Measurements from ENCODE around the gene SLC38A9.

Gene SLC38A9

DNA sequence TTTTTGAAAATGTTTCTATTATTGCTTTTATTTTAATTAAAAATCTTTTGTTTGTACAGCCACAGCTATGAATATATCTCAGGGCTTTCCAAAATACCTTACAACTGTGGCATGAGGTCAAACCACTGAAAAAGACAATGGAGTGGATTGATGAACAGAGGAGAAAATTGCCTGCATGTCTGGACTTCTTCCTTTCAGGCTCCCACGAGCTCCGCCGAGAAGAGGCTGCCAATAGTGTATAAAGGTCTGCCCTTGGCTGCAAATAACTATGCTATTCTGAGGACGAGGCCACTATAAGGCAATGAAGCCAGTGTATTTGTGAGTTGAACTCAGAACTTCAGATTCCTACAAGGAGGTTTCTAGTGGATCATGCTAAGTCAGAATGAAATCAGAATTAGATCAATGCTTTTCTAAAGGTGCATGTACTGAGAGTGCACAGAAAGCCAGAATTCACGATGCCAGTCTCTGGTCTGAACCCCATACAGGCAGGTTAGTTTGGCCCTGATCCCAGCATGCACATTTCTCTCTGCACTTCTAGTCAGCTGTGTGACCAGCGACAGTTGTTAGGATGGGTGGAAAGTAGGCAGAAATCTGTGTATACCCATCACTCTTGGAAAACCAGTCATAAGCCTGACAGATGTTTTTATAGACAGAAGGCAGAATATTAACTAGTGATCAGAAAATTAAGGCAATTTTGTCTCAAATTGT, 134.6 kb downstream of the SLC38A9 start:
- Histone ChIP-seq H3K9me3 (ENCODE audit: severe bottlenecking) (no peaks in the 10 kb centered on the region), H3K4me3 (ENCODE audit: low read depth, low read length) (no peak overlapping the region), H3K27ac (no peak overlapping the region), H3K27me3 (ENCODE audit: insufficient read depth, low read depth, severe bottlenecking) (no peaks in the 10 kb centered on the region), H3K36me3 (no peaks in the 10 kb centered on the region)
- TF ChIP-seq, protein P1, sequence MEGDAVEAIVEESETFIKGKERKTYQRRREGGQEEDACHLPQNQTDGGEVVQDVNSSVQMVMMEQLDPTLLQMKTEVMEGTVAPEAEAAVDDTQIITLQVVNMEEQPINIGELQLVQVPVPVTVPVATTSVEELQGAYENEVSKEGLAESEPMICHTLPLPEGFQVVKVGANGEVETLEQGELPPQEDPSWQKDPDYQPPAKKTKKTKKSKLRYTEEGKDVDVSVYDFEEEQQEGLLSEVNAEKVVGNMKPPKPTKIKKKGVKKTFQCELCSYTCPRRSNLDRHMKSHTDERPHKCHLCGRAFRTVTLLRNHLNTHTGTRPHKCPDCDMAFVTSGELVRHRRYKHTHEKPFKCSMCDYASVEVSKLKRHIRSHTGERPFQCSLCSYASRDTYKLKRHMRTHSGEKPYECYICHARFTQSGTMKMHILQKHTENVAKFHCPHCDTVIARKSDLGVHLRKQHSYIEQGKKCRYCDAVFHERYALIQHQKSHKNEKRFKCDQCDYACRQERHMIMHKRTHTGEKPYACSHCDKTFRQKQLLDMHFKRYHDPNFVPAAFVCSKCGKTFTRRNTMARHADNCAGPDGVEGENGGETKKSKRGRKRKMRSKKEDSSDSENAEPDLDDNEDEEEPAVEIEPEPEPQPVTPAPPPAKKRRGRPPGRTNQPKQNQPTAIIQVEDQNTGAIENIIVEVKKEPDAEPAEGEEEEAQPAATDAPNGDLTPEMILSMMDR (IDR thresholded peaks at IDR 0.05; ENCODE audit: low read depth, low read length) = no peak
- no peak for DNase-seq

DNA sequence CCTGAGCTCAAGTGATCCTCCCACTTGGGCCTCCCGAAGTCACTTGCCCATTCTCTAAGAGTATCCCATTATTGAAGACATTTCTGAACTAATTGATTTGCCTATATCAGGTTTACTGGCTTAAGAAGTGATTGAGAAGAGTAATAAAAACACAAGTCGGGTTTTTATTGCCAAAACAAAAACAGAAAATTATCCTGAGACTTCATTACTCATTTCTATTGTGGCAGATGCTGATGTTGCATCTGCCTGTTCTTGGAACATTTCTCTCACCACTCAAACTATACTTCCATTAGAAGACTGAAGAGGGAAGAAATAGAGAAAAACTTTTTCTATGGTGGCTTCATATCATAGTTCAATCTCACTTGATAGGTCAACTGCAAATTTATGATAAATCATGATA, 135.5 kb downstream of the SLC38A9 start:
- no peak for DNase-seq
- H3K9me3 ChIP-seq (ENCODE audit: severe bottlenecking) = no peaks in the 10 kb centered on the region
- no peaks in the 10 kb centered on the region for H3K36me3 ChIP-seq
- TF ChIP-seq, protein P1 (IDR thresholded peaks at IDR 0.05; ENCODE audit: low read depth, low read length) = no peak
- no peaks in the 10 kb centered on the region for H3K27me3 ChIP-seq (ENCODE audit: insufficient read depth, low read depth, severe bottlenecking)
- no peak overlapping the region for H3K27ac ChIP-seq
- H3K4me3 ChIP-seq (ENCODE audit: low read depth, low read length) = no peak overlapping the region
